Measurements from ENCODE around the gene ULK4. TPM values are rescaled to one million over a fixed set of nuclear protein-coding genes. Genes with fewer than 3 reads are reported as not detected.

ULK4 gene
- total RNA-seq, 1 experiment from 2014 or later: 14.3 TPM

GRCh38 chr3:41331041-41331440 lies 630.9 kb downstream of the ULK4 start:
- ChIA-PET POLR2A (no interaction called here), CTCF (no interaction called here)
- no peak for ATAC-seq

DNA sequence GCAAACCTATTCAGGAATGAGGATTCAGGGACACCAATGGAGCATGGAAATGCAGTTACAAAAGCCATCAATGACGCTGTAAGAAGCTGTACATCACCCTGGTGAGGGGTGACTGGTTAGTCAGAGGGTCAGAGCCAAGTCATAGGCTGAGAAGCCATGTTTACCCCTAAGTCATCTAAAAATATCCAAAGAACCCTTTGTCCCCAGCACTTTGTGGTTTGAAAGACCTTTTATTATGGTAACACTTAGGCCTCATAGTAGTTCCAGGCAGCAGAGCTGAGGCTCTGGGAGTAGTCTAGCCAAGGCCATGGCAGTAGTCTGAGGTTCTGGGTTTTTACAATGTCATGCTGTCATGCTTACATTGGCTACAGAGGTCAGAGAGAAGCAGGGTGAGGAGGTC lies 631.4 kb downstream of the ULK4 start:
- H3K27ac ChIP-seq (ENCODE audit: low read length): no peak overlapping the region
- H3K4me3 ChIP-seq (ENCODE audit: low read depth in 2 of 2, low read length in 2 of 2): no peak overlapping the region
- no peaks in the 10 kb centered on the region for H3K9me3 ChIP-seq (ENCODE audit: control insufficient read depth, insufficient read depth, low read depth, low read length)
- H3K27me3 ChIP-seq (ENCODE audit: control insufficient read depth, insufficient read depth, low read length): no peaks in the 10 kb centered on the region
- ChIA-PET CTCF (no interaction called here), POLR2A (no interaction called here)
- in situ Hi-C loops (cut with HindIII; ENCODE audit: low pct_unique_long_range_greater_than_20kb, low sequenced_read_pairs): no loop called here
- H3K4me1 ChIP-seq (ENCODE audit: control insufficient read depth, insufficient read depth, low read length): no peaks in the 10 kb centered on the region
- ATAC-seq (no peak), DNase-seq (ENCODE audit: low read depth, low spot score) (no peak)
- no peaks in the 10 kb centered on the region for H3K36me3 ChIP-seq (ENCODE audit: control insufficient read depth, insufficient read depth, low read length)
- TF ChIP-seq REST (IDR thresholded peaks at IDR 0.05; ENCODE audit: insufficient read depth in 1 of 2, low read depth in 2 of 2, low read length in 1 of 2) (no peak), SIN3A (IDR thresholded peaks at IDR 0.05; ENCODE audit: borderline replicate concordance, insufficient read depth, low read depth, low read length) (no peak), TCF7L2 (IDR thresholded peaks at IDR 0.05; ENCODE audit: low read depth, low read length) (no peak), POLR2AphosphoS5 (IDR thresholded peaks at IDR 0.05; ENCODE audit: low read depth, low read length) (no peak)
- TF ChIP-seq, protein P1, sequence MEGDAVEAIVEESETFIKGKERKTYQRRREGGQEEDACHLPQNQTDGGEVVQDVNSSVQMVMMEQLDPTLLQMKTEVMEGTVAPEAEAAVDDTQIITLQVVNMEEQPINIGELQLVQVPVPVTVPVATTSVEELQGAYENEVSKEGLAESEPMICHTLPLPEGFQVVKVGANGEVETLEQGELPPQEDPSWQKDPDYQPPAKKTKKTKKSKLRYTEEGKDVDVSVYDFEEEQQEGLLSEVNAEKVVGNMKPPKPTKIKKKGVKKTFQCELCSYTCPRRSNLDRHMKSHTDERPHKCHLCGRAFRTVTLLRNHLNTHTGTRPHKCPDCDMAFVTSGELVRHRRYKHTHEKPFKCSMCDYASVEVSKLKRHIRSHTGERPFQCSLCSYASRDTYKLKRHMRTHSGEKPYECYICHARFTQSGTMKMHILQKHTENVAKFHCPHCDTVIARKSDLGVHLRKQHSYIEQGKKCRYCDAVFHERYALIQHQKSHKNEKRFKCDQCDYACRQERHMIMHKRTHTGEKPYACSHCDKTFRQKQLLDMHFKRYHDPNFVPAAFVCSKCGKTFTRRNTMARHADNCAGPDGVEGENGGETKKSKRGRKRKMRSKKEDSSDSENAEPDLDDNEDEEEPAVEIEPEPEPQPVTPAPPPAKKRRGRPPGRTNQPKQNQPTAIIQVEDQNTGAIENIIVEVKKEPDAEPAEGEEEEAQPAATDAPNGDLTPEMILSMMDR (IDR thresholded peaks at IDR 0.05): no peak
- intact Hi-C loops (cut with micrococcal nuclease; ENCODE audit: unreplicated experiment): no loop called here
- BruUV-seq (replicated peaks): no TSS peak

More at GRCh38 chr3:41331041-41331440, 630.9 kb downstream of the ULK4 start:
- in situ Hi-C loops (cut with HindIII; ENCODE audit: low pct_unique_long_range_greater_than_20kb, low sequenced_read_pairs): no loop called here
- Histone ChIP-seq H3K27me3 (ENCODE audit: control insufficient read depth, insufficient read depth, low read length) (no peaks in the 10 kb centered on the region), H3K4me3 (ENCODE audit: low read depth in 2 of 2, low read length in 2 of 2) (no peak overlapping the region), H3K36me3 (ENCODE audit: control insufficient read depth, insufficient read depth, low read length) (no peaks in the 10 kb centered on the region), H3K9me3 (ENCODE audit: control insufficient read depth, insufficient read depth, low read depth, low read length) (no peaks in the 10 kb centered on the region), H3K4me1 (ENCODE audit: control insufficient read depth, insufficient read depth, low read length) (no peaks in the 10 kb centered on the region), H3K27ac (ENCODE audit: low read length) (no peak overlapping the region)
- DNase-seq (ENCODE audit: low read depth, low spot score): no peak
- TF ChIP-seq TCF7L2 (IDR thresholded peaks at IDR 0.05; ENCODE audit: low read depth, low read length) (no peak), POLR2AphosphoS5 (IDR thresholded peaks at IDR 0.05; ENCODE audit: low read depth, low read length) (no peak), REST (IDR thresholded peaks at IDR 0.05; ENCODE audit: insufficient read depth in 1 of 2, low read depth in 2 of 2, low read length in 1 of 2) (no peak), SIN3A (IDR thresholded peaks at IDR 0.05; ENCODE audit: borderline replicate concordance, insufficient read depth, low read depth, low read length) (no peak)
- TF ChIP-seq, protein P1 (IDR thresholded peaks at IDR 0.05): no peak
- BruUV-seq (replicated peaks): no TSS peak
- intact Hi-C loops (cut with micrococcal nuclease; ENCODE audit: unreplicated experiment): no loop called here
